Measurements from ENCODE around the gene SNX1. TPM values are rescaled to one million over a fixed set of nuclear protein-coding genes. Genes with fewer than 3 reads are reported as not detected.
"Not testable (repeated sequence)": the region's sequence is repeated elsewhere in the genome, so short reads cannot be mapped to it uniquely, and the experiment has no call there.

Gene SNX1
- total and polyA plus RNA-seq, 2 of the 13 experiments (the other 11 are each of a cell fraction or from before 2014, with no cell fraction given), result 29.3 to 60.1 TPM

GRCh38 chr15:64052925-64053491 is 42.8 kb upstream of the SNX1 start:
- POLR2A ChIA-PET, result no interaction called here
- BruUV-seq (replicated peaks), result no TSS peak
- in situ Hi-C loops (cut with HindIII; ENCODE audit: extremely low pct_ligation_motif_present, low pct_unique_long_range_greater_than_20kb), result loop anchor here (5.0 kb wide), 1 partner anchor 106 kb away; no protein-coding TSS in a partner anchor
- CTCF ChIA-PET (ENCODE audit: low intra/inter-chr PET ratio, low total read pairs), result no interaction called here
- Histone ChIP-seq H2AFZ (ENCODE audit: low read length) (no peak overlapping the region), H3K9ac (ENCODE audit: insufficient read depth, low read depth, low read length) (no peak overlapping the region), H3K27me3 (ENCODE audit: control insufficient read depth in 1 of 2, insufficient read depth in 2 of 2, low read length in 2 of 2) (0 out of 5 replicates have a peak, but pooled peaks cover 0 to 6% of the 10 kb centered on the region in 2 experiments), H3K27ac (ENCODE audit: extremely low read length, insufficient read depth, low read length) (no peak overlapping the region), H4K20me1 (ENCODE audit: insufficient read depth, low read length) (no peaks in the 10 kb centered on the region), H3K4me1 (ENCODE audit: insufficient read depth, low read length) (peaks cover 34% of the 10 kb centered on the region), H3K79me2 (ENCODE audit: insufficient read depth, low read length) (no peaks in the 10 kb centered on the region), H3K36me3 (replicated peaks in 1 of 2; ENCODE audit: control insufficient read depth in 1 of 2, insufficient read depth in 2 of 2, low read length in 2 of 2) (no peaks in the 10 kb centered on the region), H3K4me3 (replicated peaks in 1 of 3; ENCODE audit: insufficient read depth in 1 of 3, low read depth in 2 of 3, low read length in 3 of 3) (no peak overlapping the region), H3K9me3 (ENCODE audit: low read length) (no peaks in the 10 kb centered on the region), H3K4me2 (ENCODE audit: low read depth, low read length) (no peak overlapping the region)
- no peak for TF ChIP-seq TOE1 (CRISPR knock-in tag; IDR thresholded peaks at IDR 0.05)
- peak; percentile 95 for TF ChIP-seq MAFF (IDR thresholded peaks at IDR 0.05; ENCODE audit: low read depth, low read length)
- TF ChIP-seq RARG (CRISPR knock-in tag; IDR thresholded peaks at IDR 0.05; ENCODE audit: low read depth), result no peak
- TF ChIP-seq MAFK (conservative IDR thresholded peaks at IDR 0.05 in 1 of 2, IDR thresholded peaks at IDR 0.05 in 1 of 2; ENCODE audit: low read length in 2 of 2), result peak; percentile 96 to 97
- WGBS (ENCODE audit: low lambda C conversion rate), result 63% methylated on average over 5 of the region's 5 CpGs
- intact Hi-C loops (cut with micrococcal nuclease; ENCODE audit: unreplicated experiment), result no loop called here
- ATAC-seq (no peak), FAIRE-seq (no peak), DNase-seq (ENCODE audit: low spot score) (no peak)

DNA sequence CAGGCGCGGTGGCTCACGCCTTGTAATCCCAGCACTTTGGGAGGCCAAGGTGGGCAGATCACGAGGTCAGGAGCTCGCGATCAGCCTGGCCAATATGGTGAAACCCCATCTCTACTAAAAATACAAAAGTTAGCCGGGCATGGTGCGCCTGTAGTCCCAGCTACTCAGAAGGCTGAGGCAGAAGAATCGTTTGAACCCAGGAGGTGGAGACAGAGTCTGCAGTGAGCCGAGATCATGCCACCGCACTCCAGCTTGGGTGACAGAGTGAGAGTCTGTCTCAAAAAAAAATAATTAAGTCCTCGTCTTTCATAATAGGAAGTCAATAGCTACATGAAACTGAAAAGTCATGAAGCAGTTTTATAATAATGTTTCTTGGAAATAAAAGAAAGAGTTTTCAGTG is 42.1 kb upstream of the SNX1 start:
- H3K4me3 ChIP-seq (replicated peaks in 1 of 3; ENCODE audit: insufficient read depth in 1 of 3, low read depth in 2 of 3, low read length in 3 of 3); H3K9me3 ChIP-seq (ENCODE audit: low read length); H3K9ac ChIP-seq (ENCODE audit: insufficient read depth, low read depth, low read length); intact Hi-C loops (cut with micrococcal nuclease; ENCODE audit: unreplicated experiment); H3K36me3 ChIP-seq (replicated peaks in 1 of 2; ENCODE audit: control insufficient read depth in 1 of 2, insufficient read depth in 2 of 2, low read length in 2 of 2); H2AFZ ChIP-seq (ENCODE audit: low read length); BruUV-seq (replicated peaks); H4K20me1 ChIP-seq (ENCODE audit: insufficient read depth, low read length); FAIRE-seq; POLR2A ChIA-PET; CTCF ChIA-PET (ENCODE audit: low intra/inter-chr PET ratio, low total read pairs); H3K27ac ChIP-seq (ENCODE audit: extremely low read length, insufficient read depth, low read length); H3K79me2 ChIP-seq (ENCODE audit: insufficient read depth, low read length); ATAC-seq; H3K27me3 ChIP-seq (ENCODE audit: control insufficient read depth in 1 of 2, insufficient read depth in 2 of 2, low read length in 2 of 2); H3K4me2 ChIP-seq (ENCODE audit: low read depth, low read length); DNase-seq (ENCODE audit: low spot score): not testable (repeated sequence)
- WGBS (ENCODE audit: low lambda C conversion rate), result 51% methylated on average over 12 of the region's 12 CpGs
- H3K4me1 ChIP-seq (ENCODE audit: insufficient read depth, low read length), result peaks cover 34% of the 10 kb centered on the region
- in situ Hi-C loops (cut with HindIII; ENCODE audit: extremely low pct_ligation_motif_present, low pct_unique_long_range_greater_than_20kb), result loop anchor here (5.0 kb wide), 1 partner anchor 106 kb away; no protein-coding TSS in a partner anchor

All from HepG2 (cell line).